ENCODE results near the gene ZBTB7C.
A peak's percentile ranks its signal among the peaks of the same experiment; 100 is the strongest.

The ZBTB7C gene

GRCh38 chr18:48418539-48419276 is 9.5 kb upstream of the ZBTB7C start:
- DNase-seq (ENCODE audit: low read depth, low spot score): no peak

- DNase-seq (ENCODE audit: low read depth, low spot score): no peak
These were observed 8.8 kb upstream of the ZBTB7C start for GRCh38 chr18:48417985-48418384.

- no peak for DNase-seq (ENCODE audit: low read depth, low spot score)
These were observed 4.2 kb upstream of the ZBTB7C start for GRCh38 chr18:48413342-48413741.

GRCh38 chr18:48412339-48412929 is 3.3 kb upstream of the ZBTB7C start:
- DNase-seq (ENCODE audit: low read depth, low spot score): no peak

DNA sequence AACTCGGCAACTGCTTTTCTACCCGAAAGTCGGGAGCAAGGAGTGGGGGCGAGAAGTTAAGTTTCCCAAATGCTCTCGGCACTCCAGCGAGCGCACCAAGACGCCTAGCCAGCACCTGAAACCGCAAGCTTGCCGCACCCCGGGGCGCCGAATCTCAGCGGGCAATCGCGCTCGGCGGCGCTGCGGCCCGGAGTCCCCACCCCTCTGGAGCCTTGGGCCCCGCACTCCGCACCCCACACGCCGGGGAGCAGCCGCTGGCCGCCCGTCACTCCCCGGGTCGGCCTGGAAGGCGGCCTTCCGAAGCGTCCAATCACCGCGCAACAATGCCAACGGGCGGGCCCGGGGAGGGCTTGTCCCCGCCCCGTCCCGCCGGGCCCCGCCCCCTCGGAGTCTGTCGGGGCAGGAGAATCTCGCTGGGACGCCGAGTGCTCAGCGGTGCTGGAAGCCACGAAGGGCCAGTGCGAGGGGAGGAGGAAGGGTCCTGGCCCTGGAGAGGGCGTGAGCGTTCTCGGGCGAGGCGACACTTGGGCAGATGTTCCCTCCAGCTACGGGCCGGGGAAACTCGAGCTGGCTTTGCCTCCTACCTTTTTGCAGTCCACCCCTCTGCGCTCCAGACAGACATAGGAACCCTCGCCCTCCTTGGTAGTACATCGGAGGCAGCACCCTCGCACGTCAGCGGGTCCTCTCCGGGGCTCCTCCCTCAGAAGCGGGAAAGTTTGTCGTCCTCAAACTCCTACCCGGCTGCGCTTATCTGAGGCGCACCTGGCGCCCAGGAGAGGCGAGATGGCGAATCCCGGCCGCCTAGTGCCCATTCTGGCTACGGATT is 1.1 kb upstream of the ZBTB7C start:
- DNase-seq (ENCODE audit: low read depth, low spot score): peak; percentile 48

DNA sequence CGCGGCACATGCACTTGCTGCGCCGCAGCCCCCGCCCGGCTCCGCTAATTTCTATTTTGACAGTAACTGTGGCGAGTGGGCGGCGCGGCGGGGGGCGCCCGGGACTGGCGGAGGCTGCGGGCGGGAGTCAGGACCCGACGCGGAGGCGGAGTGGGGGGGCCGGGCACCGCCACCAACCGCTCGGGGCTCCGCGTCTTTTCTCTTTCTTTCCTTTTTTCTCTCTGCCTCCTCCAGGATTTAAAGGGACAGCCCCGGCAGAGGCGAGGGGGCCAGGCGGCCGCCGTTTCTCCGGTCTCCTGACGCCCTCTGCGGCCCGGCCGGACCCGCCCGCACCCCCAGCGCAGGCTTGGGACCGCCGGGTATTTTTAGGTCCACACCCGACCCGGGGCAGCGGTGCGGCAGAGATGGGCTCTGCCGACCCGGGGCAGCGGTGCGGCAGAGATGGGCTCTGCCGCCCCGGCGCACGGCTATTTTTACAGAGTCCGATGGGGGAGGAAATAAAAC is 460 bp upstream of the ZBTB7C start:
- no peak for DNase-seq (ENCODE audit: low read depth, low spot score)

DNA sequence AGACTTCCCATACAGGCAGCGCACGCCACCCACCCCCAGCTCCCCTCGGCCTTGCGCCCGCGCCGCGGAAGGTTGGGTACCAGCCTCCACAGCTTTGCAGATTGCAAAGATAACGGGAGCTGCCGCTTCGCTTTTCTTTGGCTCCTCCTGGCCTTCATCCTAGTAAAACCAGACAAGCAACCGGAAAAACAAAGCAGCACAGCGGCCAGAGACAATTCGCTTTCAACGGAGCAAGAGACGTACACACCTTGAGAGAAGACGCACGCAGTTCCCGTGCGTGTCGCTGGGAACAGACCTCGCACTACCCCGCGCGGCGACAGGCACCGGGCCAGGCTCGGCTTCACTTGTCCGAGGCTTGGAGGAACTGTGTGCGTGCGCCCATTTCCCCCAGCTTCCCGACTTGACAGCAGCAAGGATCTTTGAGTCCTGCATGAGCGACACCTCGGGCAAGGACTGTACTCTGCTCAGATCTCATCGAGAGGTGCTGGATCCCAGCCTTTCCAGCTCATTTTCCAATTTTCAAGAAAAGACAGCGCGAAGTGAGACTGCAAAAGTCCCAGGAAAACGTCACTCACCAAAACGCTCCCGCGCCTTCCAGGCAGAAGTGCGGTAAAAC is 964 bp downstream of the ZBTB7C start:
- DNase-seq (ENCODE audit: low read depth, low spot score): peak; percentile 8

GRCh38 chr18:48407358-48407757 is 1.8 kb downstream of the ZBTB7C start:
- DNase-seq (ENCODE audit: low read depth, low spot score): no peak

DNA sequence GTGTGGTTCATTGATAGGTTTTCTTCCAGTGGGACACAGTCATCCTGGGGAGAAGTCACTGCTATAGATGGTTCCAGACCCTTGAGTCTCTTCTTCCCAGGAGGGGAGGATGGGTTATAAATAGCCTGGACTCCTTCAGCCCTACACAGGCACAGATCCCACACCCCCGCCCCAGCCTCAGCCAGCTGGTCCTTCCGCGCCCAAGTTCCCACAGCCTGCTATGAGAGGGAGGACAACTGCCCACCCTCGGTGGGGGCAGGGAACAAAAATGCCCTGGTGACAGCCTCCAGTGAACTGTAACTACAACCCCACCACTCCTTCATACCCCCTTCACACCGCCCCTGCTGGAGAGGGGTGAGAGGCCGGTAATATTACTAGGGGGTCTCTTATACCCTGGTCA is 3.2 kb downstream of the ZBTB7C start:
- DNase-seq (ENCODE audit: low read depth, low spot score): no peak

- DNase-seq (ENCODE audit: low read depth, low spot score): no peak
These were observed 4.3 kb downstream of the ZBTB7C start for GRCh38 chr18:48404716-48405507.

DNA sequence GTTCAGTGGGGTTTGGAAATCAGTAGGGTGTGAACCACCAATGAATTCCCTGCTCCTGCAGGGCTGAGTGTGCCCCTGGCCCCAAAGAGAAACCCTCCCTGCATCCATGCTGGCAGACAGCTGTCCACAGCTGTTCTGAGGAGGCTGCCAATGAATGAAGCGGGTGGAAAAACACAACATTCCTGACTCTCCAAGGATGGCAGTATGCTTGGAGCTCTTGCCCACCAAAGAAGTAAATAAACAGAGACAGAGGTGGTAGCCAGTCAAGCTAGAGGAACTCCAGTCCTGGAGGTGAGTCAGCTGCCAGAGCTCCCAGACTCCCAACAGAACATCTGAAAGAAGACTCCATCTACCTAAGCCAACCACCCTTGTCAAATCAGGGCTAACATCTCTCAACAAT is 6.2 kb downstream of the ZBTB7C start:
- DNase-seq (ENCODE audit: low read depth, low spot score): no peak

- no peak for DNase-seq (ENCODE audit: low read depth, low spot score)
These were observed 9.7 kb downstream of the ZBTB7C start for GRCh38 chr18:48399303-48400075.

GRCh38 chr18:48398074-48398473 is 11.1 kb downstream of the ZBTB7C start:
- DNase-seq (ENCODE audit: low read depth, low spot score): no peak

DNA sequence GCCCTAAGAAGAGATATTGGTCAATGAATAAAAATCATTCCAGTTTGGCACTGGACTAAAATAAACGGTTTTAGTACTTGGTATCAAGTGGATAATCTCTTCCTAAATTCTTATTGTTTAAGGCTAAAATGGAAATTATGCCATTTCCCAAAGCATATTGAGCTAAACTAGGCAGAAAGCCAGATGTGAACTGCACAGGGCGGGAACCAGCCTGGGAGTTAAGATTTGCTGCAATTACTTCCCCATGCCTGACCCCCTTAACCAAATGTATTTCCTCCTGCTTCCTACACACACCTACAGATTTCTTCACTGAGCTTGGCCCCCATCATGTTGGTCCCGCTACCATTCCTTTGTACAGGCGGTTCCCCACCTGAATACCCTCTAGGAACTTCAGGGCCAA is 12.2 kb downstream of the ZBTB7C start:
- DNase-seq (ENCODE audit: low read depth, low spot score): no peak

GRCh38 chr18:48396561-48396960 is 12.6 kb downstream of the ZBTB7C start:
- DNase-seq (ENCODE audit: low read depth, low spot score): no peak

- no peak for DNase-seq (ENCODE audit: low read depth, low spot score)
These were observed 13.5 kb downstream of the ZBTB7C start for GRCh38 chr18:48395646-48396045.

DNA sequence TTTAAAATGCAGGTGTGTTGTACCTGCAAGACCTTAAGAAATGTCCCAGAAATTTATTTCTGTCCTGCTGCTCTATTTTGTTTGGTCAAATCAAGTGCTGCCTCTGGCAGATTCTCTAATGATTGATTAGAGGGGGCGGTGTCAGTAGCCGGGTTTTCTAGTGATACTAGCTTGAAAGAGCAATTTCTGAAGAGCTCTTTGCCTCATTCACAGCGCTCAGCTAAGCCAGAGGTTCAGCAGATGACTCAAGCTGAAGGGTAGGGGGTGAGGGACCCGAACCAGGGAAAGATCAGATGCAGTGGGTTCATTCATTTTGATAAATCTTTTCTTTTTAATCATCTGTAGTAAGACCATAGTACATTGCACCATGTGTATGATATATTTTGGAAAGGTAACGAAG is 15.0 kb downstream of the ZBTB7C start:
- no peak for DNase-seq (ENCODE audit: low read depth, low spot score)

DNA sequence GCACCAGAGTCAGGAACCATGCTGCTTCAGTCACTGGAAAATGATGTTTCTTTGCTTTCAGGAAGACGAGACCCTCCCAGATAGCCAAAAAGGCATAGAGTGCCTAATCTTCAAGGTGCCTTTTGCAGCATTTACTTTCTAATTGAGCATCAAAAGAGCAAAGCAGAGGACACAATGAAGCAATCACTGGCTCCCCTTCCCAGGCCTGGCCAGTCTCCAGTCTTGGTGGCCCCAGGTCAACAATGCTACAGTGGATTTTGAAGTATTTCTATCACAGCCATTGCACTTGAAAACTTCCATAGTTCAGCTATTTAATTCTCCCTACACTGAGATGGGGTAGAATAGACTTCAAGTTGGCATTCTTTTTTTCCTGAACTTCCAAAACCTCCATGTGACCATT is 15.4 kb downstream of the ZBTB7C start:
- no peak for DNase-seq (ENCODE audit: low read depth, low spot score)

GRCh38 chr18:48393170-48393569 is 16.0 kb downstream of the ZBTB7C start:
- DNase-seq (ENCODE audit: low read depth, low spot score): no peak

DNA sequence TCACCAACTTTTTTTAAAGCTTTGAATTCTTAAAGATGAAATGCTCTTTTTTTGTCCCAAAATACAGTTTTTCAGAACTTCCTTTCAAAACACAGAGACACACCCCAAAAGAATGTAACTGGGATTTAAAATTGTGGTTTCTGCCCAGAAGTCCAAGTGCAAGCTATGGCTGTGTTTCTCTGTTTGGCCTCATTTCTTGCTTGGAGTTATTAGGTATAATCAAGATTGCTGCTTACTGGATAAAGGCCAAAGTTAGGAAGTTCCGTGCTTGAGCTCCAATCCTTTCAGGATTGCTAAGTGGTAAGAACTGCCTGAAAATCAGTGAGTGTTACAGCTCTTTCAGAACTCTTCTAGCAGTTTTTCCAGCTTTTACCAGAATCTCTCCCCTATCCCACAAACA is 16.9 kb downstream of the ZBTB7C start:
- DNase-seq (ENCODE audit: low read depth, low spot score): no peak

- DNase-seq (ENCODE audit: low read depth, low spot score): no peak
These were observed 17.3 kb downstream of the ZBTB7C start for GRCh38 chr18:48391868-48392267.

All from brain pericyte (primary cell).